ENCODE data around the gene KMT2C.

KMT2C gene

DNA sequence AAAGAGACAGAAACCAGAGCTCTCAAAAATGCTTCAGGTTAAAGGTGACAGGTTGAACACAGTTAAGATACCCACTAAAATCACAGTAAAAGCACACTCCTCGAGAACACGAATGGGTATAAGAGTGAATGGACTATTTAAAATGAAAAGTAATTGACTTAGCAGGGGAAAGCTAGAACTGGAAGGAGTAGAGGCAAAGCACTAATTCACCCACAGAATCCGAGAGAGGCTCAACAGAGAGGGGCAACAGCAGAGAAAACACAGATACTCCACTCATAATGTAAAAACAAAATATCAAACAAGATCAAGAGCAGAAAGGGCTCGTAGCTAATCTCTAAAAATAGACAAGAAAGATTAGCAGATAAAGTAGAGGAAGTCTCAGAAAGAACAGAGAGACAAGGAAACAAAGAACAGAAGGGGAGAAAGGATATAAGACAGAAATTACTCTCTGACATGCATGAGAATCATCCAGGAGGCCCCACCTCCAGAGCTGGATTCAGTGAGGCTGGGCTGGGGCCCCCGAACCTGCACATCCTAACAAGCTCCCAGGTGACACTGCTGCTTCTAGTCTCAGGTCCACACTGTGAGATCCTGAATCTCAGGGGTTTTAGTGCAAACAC lies 292.7 kb downstream of the KMT2C start:
- no peak for DNase-seq (ENCODE audit: low read depth in 2 of 2)

DNA sequence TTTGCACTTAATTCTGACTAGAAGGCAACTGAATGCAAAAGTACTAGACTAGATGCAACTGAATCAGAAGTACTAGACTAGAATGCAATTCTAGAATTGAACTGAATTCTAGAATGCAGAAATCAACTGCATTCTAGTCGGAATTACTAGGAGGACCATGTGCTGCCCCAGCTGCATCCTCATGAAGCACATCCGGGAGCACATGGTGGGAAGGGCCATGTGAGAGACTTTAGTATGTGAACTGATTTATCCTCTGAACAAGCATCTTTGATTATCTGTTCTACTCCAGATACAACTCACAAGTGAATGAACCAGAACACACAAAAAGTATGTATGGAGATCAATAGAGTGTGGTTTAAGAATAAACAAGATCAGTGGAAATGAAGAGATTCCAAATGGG lies 295.2 kb downstream of the KMT2C start:
- DNase-seq (ENCODE audit: low read depth in 2 of 2), result no peak

DNA sequence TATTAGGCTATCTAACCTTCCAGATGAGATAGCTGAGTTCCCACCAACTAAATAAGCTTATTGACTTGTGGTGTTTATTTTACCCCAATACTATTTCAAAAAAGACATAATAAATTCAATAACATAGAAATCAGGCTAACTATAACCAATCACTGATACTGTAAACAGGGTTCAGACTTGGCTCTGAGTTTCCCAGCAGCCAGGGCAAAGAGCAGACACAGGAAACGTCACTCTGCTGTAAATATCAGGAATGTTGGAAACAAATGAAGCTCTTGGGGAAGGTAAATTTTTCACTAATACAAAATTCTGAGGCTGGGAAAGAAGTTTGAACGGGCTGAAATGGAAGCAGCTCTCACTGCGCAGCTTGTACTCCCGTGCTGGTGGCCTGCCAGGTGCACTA lies 295.7 kb downstream of the KMT2C start:
- no peak for DNase-seq (ENCODE audit: low read depth in 2 of 2)

- DNase-seq (ENCODE audit: low read depth in 2 of 2), result no peak
Measured at GRCh38 chr7:152137476-152138025, 298.3 kb downstream of the KMT2C start.

- DNase-seq (ENCODE audit: low read depth in 2 of 2), result no peak
Measured at GRCh38 chr7:152136686-152137085, 299.1 kb downstream of the KMT2C start.

DNA sequence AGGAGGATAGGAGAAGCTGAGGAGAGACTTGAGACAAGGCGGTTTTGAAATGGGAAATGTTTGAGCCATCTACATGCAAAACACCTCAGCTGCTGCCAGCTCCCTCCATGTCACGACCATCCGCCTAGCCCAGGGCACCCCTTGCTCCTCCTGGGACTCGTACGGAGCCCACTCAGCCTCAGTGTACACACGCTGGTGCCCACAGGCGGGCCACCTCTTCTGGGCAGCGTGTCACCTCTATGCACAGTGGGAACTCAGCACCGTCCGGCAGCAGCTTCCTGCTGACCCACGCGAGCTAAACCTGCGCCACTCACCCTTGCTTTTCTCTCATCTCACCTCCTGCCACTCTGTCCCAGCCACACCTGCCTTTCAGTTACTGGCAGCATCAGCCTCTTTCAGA lies 302.0 kb downstream of the KMT2C start:
- DNase-seq (ENCODE audit: low read depth in 2 of 2), result no peak

GRCh38 chr7:152132812-152133211 lies 303.0 kb downstream of the KMT2C start:
- no peak for DNase-seq (ENCODE audit: low read depth in 2 of 2)

DNA sequence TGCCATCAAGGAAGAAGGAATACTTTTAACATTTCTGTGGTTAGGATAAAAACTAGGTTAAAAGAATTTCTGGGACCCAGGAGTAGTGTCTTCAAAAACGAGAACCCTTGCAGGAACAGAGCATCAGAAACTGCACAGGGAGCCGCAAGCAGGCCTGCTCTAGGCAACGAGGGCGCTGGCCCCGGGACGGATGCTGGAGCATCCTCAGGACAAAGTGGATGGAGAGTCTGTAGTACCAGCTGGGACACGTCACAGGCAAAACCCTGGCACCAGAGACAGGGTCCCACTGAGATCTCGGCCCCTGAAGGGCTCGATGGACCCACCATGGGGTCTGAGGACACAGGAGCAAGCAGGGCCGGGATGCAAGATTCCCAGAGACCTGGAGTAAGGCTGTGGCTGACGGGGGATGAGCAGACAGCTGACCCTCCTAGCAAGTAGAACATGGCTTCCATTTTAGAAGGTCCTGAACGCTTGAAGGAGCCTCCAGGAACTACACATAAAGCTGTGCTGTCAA lies 303.8 kb downstream of the KMT2C start:
- no peak for DNase-seq (ENCODE audit: low read depth in 2 of 2)

GRCh38 chr7:152130658-152131590 lies 304.9 kb downstream of the KMT2C start:
- DNase-seq (ENCODE audit: low read depth in 2 of 2), result no peak

GRCh38 chr7:152129682-152130081 lies 306.1 kb downstream of the KMT2C start:
- no peak for DNase-seq (ENCODE audit: low read depth in 2 of 2)

- DNase-seq (ENCODE audit: low read depth in 2 of 2), result no peak
Measured at GRCh38 chr7:152128741-152129461, 306.9 kb downstream of the KMT2C start.

- DNase-seq (ENCODE audit: low read depth in 2 of 2), result no peak
Measured at GRCh38 chr7:152128252-152128651, 307.6 kb downstream of the KMT2C start.

GRCh38 chr7:152127229-152127628 lies 308.6 kb downstream of the KMT2C start:
- DNase-seq (ENCODE audit: low read depth in 2 of 2), result no peak

DNA sequence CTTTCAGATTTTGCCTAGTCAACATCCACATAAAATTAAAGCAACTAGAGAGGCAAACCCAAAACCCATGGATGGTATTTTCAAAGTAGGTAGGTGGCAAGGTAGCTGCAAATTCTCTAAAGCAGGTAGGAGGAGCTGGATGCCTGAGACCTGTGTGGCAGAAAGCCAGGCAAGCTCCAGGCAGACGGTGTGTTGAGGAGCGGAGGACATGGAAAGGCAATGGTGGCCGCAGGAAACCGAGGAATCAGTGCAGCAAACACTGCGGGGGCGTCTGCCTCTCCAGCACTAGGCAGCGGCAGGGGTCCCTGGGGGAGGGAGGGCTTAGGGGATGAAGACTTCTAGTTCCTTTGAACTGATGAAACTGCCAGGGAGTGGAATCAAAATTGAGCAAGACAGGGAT lies 309.1 kb downstream of the KMT2C start:
- no peak for DNase-seq (ENCODE audit: low read depth in 2 of 2)

DNA sequence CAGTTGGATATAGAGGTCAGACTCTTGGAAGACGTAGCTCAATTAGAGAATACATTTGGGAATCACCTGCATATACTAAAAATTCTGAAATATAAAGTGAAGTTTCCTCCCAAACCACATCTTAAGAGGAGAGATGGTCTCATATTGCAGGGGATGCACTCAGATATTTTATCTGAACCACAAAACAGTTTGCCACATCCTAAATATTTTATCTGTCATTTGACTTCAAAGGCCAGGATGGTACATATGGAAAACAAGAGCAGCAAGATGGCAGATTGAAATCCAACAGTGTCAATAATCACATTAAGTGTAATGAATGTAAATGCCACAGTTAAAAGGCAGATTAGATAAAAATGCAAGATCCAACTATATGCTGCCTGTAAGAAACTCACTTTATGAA lies 313.3 kb downstream of the KMT2C start:
- no peak for DNase-seq (ENCODE audit: low read depth in 2 of 2)

DNA sequence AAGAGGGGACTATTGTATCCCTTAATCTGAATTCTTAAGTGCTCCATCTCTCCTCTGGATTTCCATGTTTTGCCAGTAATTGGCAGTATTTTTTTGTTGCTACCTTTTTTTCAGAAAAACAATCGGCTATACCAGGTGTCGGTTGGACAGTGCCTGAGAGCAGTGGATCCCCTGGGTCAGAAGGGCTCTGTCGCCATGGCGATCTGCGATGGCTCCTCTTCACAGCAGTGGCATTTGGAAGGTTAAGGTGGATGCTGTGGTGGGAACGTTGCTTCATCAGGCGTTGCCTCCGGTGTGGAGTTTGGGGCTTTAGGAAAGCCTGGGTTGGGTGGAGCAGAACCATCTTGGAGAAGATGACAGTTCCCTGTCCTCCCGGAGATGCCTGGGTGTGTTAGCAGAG lies 314.4 kb downstream of the KMT2C start:
- no peak for DNase-seq (ENCODE audit: low read depth in 2 of 2)

DNA sequence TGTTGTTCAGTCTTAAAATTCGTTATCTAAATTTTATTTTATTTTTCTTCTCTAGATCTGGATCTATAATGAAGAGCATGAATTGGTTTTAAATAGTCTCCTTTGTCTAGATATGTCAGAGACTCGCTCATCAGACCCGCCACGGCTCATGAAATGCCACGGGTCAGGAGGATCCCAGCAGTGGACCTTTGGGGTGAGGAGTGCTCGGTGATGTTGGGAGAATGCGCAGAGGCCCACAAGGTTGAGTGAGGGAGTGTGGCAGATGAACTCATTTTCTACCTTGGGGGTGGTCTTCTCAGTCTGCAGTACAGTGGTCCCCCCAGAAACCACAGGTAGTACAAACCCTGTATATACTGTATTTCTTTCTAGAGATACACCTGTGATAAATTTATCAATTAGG lies 315.0 kb downstream of the KMT2C start:
- no peak for DNase-seq (ENCODE audit: low read depth in 2 of 2)

DNA sequence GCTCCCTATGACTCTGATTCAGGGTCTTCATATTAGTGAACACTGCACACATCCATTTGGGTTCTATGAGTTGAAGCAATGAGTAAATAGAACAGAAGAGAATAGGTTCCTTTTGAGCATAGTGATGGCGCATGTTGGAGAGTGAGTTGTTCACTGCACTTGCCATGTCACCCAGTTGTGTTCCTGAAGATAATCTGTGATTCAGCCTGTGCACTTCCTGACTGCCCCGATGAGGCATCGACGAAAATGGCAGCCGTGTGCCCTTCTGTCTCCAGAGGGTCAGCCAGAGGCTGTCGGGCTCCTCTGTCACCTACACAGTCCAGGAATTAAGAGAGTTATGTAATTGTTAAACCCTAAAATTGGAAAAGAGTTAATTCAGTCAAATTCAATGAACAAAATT lies 315.6 kb downstream of the KMT2C start:
- DNase-seq (ENCODE audit: low read depth in 2 of 2), result no peak

GRCh38 chr7:152117356-152117755 lies 318.4 kb downstream of the KMT2C start:
- DNase-seq (ENCODE audit: low read depth in 2 of 2), result no peak

- DNase-seq (ENCODE audit: low read depth in 2 of 2), result no peak
Measured at GRCh38 chr7:152115021-152115718, 320.6 kb downstream of the KMT2C start.

DNA sequence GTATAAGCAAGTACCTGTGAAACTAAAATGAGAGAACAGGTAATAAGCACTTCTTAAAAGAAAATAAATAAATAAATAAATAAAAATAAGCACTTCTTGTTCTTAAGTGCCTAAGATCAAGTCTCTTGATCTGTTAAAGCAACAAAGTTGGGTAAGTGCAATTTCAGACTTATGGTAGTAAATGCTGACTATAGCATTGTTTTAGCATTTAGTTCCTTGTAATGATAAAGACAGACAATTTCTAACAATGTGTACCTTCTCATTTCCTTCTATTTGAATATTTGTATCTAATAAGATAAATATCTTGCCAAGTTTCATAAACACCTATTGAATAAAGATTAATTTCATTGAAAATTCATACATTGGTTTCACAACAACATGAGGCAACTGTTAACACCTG lies 323.0 kb downstream of the KMT2C start:
- no peak for DNase-seq (ENCODE audit: low read depth in 2 of 2)

DNA sequence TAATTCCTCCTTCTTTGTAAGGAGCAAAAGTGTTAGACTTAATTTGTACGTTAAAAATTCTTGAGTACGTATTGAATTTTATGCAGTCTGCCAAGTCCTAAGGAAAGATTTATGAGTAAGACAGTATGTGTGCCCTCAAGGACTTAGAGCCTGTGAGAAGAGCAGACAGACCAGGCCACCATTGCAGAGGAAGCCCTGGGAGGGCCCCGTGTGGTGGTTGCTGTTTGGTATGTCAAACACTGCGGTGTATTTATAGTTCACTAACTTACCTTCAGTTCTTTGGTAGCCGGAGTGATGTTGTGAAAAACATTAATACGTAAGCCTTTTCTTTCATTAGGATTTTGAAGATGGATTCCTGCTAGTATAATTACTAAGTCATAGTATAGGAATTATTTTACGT lies 327.4 kb downstream of the KMT2C start:
- no peak for DNase-seq (ENCODE audit: low read depth in 2 of 2)
